GM12864 (cell line): ENCODE results near the gene NELFCD.
"Not testable (repeated sequence)": the region's sequence is repeated elsewhere in the genome, so short reads cannot be mapped to it uniquely, and the experiment has no call there.

Experiments used
- DNase-seq: peaks from one replicate; pipeline ENCODE4 v3.0.0-alpha.2; 2011; ENCODE audit warnings: low read depth
- H3K4me3 ChIP-seq: 2 replicates; pipeline ENCODE4 v1.5.1; 2011; ENCODE audit warnings: mild to moderate bottlenecking, low read depth, low read length, control low read depth
- TF ChIP-seq, protein P1 (sequence below): IDR thresholded peaks from 2 replicates; pipeline ENCODE4 v1.5.1; 2011; ENCODE audit warnings: low read depth, mild to moderate bottlenecking, moderate library complexity, low read length, control low read depth, inconsistent platforms; ENCODE audit errors: missing control alignments

The NELFCD gene

DNA sequence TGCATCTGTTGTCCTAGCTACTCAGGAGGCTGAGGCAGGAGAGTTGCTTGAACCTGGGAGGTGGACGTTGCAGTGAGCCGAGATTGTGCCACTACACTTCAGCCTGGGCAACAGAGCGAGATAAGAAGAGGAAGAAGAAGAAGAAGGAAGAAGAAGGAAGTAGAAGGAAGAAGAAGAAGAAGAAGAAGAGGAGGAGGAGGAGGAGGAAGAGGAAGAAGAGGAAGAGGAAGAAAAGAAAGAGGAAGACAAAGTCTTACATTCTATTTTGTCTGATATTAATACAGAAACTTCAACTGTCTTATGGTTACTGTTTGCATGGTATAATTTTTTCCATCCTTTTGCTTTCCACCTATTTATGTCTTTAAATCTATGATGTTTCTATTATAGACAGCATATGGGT lies 7.2 kb upstream of the NELFCD start:
- no peak for DNase-seq
- TF ChIP-seq, protein P1, sequence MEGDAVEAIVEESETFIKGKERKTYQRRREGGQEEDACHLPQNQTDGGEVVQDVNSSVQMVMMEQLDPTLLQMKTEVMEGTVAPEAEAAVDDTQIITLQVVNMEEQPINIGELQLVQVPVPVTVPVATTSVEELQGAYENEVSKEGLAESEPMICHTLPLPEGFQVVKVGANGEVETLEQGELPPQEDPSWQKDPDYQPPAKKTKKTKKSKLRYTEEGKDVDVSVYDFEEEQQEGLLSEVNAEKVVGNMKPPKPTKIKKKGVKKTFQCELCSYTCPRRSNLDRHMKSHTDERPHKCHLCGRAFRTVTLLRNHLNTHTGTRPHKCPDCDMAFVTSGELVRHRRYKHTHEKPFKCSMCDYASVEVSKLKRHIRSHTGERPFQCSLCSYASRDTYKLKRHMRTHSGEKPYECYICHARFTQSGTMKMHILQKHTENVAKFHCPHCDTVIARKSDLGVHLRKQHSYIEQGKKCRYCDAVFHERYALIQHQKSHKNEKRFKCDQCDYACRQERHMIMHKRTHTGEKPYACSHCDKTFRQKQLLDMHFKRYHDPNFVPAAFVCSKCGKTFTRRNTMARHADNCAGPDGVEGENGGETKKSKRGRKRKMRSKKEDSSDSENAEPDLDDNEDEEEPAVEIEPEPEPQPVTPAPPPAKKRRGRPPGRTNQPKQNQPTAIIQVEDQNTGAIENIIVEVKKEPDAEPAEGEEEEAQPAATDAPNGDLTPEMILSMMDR: no peak
- H3K4me3 ChIP-seq: no peak overlapping the region

DNA sequence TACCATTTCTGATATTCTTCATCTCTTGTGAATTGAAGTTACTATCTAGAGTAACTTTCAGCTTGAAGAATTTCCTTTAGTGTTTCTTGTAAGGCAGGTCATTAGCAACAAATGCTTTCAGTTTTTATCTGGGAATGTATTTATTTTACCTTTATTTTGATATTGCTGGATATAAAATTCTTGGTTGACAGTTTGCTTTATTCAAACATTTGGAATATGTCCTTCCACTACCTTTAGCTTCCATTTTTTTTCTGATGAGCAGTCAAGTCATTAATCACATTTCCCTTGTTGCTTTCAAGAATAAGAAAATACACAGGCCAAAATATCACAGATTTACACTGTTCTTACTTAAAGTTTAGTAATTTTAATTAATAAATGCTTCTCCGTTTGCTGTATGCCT lies 5.7 kb upstream of the NELFCD start:
- TF ChIP-seq, protein P1: no peak
- no peak for DNase-seq
- H3K4me3 ChIP-seq: no peak overlapping the region

- DNase-seq: no peak
- H3K4me3 ChIP-seq: no peak overlapping the region
- TF ChIP-seq, protein P1: no peak
These were observed 4.9 kb upstream of the NELFCD start for GRCh38 chr20:58976061-58976730.

GRCh38 chr20:58978351-58979190 lies 2.5 kb upstream of the NELFCD start:
- no peak for DNase-seq
- TF ChIP-seq, protein P1: no peak
- H3K4me3 ChIP-seq: no peak overlapping the region

DNA sequence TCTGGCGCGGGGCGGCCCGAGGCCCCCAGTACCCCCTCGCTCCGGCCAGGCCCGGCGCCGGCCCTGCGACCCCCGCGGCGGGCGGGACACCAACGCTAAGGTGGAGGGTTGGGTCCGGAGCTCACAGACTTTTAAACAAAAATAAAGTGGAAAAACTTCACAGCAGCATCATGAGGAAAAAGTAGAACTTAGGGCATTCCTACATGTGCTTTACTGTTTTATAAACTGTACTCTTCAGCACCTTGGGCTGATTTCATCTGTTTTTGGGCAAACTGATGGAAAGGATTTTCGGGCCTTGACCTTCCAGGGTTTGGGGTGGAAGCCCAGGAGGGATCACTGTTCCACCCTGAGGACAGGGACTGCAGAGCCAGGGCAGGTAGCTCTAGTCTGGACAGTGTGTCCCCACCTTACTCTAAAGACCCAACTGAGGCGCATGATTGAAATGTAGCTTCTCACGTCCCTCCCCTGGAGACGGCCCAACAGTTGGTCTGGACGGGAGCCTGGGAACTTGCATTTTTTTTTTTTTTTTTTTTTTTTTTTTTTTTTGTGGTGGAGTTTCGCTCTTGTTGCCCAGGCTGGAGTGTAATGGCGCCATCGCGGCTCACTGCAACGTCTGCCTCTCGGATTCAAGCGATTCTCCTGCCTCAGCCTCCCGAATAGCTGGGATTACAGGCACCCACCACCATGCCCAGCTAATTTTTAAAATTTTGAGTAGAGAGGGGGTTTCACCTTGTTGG lies 740 bp downstream of the NELFCD start:
- peak overlapping the region; percentile 93 for H3K4me3 ChIP-seq
- TF ChIP-seq, protein P1: no peak
- no peak for DNase-seq

- peak overlapping the region; percentile 93 for H3K4me3 ChIP-seq
- no peak for DNase-seq
- TF ChIP-seq, protein P1: no peak
These were observed 1.5 kb downstream of the NELFCD start for GRCh38 chr20:58982406-58983114.

GRCh38 chr20:58983115-58983468 lies 2.0 kb downstream of the NELFCD start:
- H3K4me3 ChIP-seq, DNase-seq: not testable (repeated sequence)
